B cell (primary cell): Measurements from ENCODE around the gene GARS1. TPM values are rescaled to one million over a fixed set of nuclear protein-coding genes. Genes with fewer than 3 reads are reported as not detected.

Experiments
- ATAC-seq: fragments of 200-7000 bp; cut with Tn5 transposase; one replicate; pipeline ENCODE4 v1.10.0; 2021; ENCODE audit warnings: low read depth, mild to moderate bottlenecking, moderate number of reproducible peaks, moderate library complexity
- CTCF ChIA-PET: fragments of 350-600 bp; sonication (Branson Sonifier 250); formaldehyde crosslinking; loops from one replicate; lab custom pipeline; 2021; ENCODE audit warnings: antibody characterized with exemption, inconsistent platforms; lab: Charles Lee
- POLR2A ChIA-PET: fragments of 350-600 bp; sonication (Branson Sonifier 250); formaldehyde crosslinking; loops from one replicate; lab custom pipeline; 2021; ENCODE audit warnings: antibody characterized with exemption; lab: Charles Lee
- DNase-seq: peaks from one replicate; pipeline ENCODE4 v3.0.0; 2013
- H2AFZ ChIP-seq: 2 replicates; pipeline ENCODE4 v1.6.1; 2012; ENCODE audit warnings: mild to moderate bottlenecking, low read depth, low read length; ENCODE audit not compliant: insufficient read depth, poor library complexity, severe bottlenecking
- H3K27ac ChIP-seq, 2 donors: 1 replicate in 1 of 2; 2 replicates in 1 of 2; pipeline ENCODE4 v1.5.1; 2012 to 2013; ENCODE audit warnings: low read length in 2 of 2, mild to moderate bottlenecking in 2 of 2, moderate library complexity in 1 of 2
- H3K27me3 ChIP-seq, 4 experiments: fragments of 200-600 bp in 1 of 4; sonication (generic) in 1 of 4; replicated peaks in 1 of 4; 1 replicate in 2 of 4; 2 replicates in 2 of 4; pipeline versions ENCODE4 v1.6.1 to v1.7.0; 2013 to 2016; ENCODE audit warnings: low read length in 3 of 4, mild to moderate bottlenecking in 2 of 4, mixed read lengths in 1 of 4, moderate library complexity in 1 of 4; ENCODE audit not compliant: insufficient read depth in 4 of 4, control insufficient read depth in 3 of 4; ENCODE audit errors: control extremely low read depth in 1 of 4
- H3K36me3 ChIP-seq, 2 experiments: replicated peaks in 1 of 2; 1 replicate in 1 of 2; 2 replicates in 1 of 2; pipeline versions ENCODE4 v1.6.1 to v1.7.1; 2013; ENCODE audit warnings: low read length in 1 of 2; ENCODE audit not compliant: insufficient read depth in 2 of 2, control insufficient read depth in 1 of 2; ENCODE audit errors: control extremely low read depth in 1 of 2, extremely low read depth in 1 of 2
- H3K4me1 ChIP-seq, 2 donors: fragments of 200-600 bp in 1 of 2; sonication (generic) in 1 of 2; 1 replicate in 1 of 2; 2 replicates in 1 of 2; pipeline versions ENCODE4 v1.5.1 to v1.6.1; 2013 to 2017; ENCODE audit warnings: low read length in 2 of 2; ENCODE audit not compliant: control insufficient read depth in 2 of 2, insufficient read depth in 2 of 2
- H3K4me2 ChIP-seq: replicated peaks from 2 replicates; pipeline ENCODE3; 2012; ENCODE audit warnings: mild to moderate bottlenecking, low read depth, low read length; ENCODE audit not compliant: poor library complexity, severe bottlenecking
- H3K4me3 ChIP-seq, 5 experiments: fragments of 200-600 bp in 1 of 5; sonication (generic) in 1 of 5; 1 replicate in 3 of 5; 2 replicates in 2 of 5; pipeline versions ENCODE4 v1.5.1 to v1.7.0; 2011 to 2016; ENCODE audit warnings: low read length in 4 of 5, mild to moderate bottlenecking in 4 of 5, low read depth in 2 of 5, control low read depth in 1 of 5, moderate library complexity in 1 of 5; ENCODE audit not compliant: insufficient read depth in 1 of 5; ENCODE audit errors: control extremely low read depth in 1 of 5, extremely low read depth in 1 of 5
- H3K79me2 ChIP-seq: fragments of 200-600 bp; sonication (generic); one replicate; pipeline ENCODE4 v1.6.0; 2016; ENCODE audit warnings: low read length; ENCODE audit not compliant: control insufficient read depth, insufficient read depth
- H3K9ac ChIP-seq: fragments of 200-600 bp; sonication (generic); 2 replicates; pipeline ENCODE4 v1.6.1; 2017; ENCODE audit warnings: mild to moderate bottlenecking, low read length, moderate library complexity
- H3K9me3 ChIP-seq, 3 donors: one replicate each; pipeline versions ENCODE4 v1.6.1 to v1.7.1; 2013; ENCODE audit warnings: low read length in 2 of 3; ENCODE audit not compliant: control insufficient read depth in 2 of 3, insufficient read depth in 1 of 3; ENCODE audit errors: control extremely low read depth in 1 of 3
- H4K20me1 ChIP-seq: 2 replicates; pipeline ENCODE4 v1.6.0; 2012; ENCODE audit warnings: mild to moderate bottlenecking, low read length; ENCODE audit not compliant: insufficient read depth, control insufficient read depth, poor library complexity, severe bottlenecking
- H3K27ac Mint-ChIP-seq: one replicate; pipeline ENCODE4 v1.8.0; 2021; ENCODE audit warnings: mixed read lengths
- H3K27me3 Mint-ChIP-seq: one replicate; pipeline ENCODE4 v1.8.0; 2021; ENCODE audit warnings: mixed read lengths
- H3K4me1 Mint-ChIP-seq: one replicate; pipeline ENCODE4 v1.8.0; 2021; ENCODE audit warnings: mixed read lengths
- H3K4me3 Mint-ChIP-seq: one replicate; pipeline ENCODE4 v1.8.0; 2021; ENCODE audit warnings: mixed read lengths
- H3K9me3 Mint-ChIP-seq: one replicate; pipeline ENCODE4 v1.8.0; 2022; ENCODE audit warnings: mixed read lengths; ENCODE audit not compliant: insufficient read depth
- EZH2 ChIP-seq: IDR thresholded peaks from 2 replicates; pipeline ENCODE4 v1.6.1; 2012; ENCODE audit warnings: borderline replicate concordance, low read depth, mild to moderate bottlenecking, moderate library complexity, low read length; ENCODE audit not compliant: insufficient read depth, poor library complexity, severe bottlenecking
- WGBS: methylation state at CpG from one replicate; pipeline ENCODE4 v1.1.5; 2013; ENCODE audit warnings: missing lambda C conversion rate; ENCODE audit not compliant: insufficient coverage; 5-methylcytosine and 5-hydroxymethylcytosine counted together
- intact Hi-C: fragments of 100-400 bp; cut with micrococcal nuclease; formaldehyde crosslinking; loops from one replicate; pipeline ENCODE4 v1.10.0; 2022
- polyA plus RNA-seq: library from polyadenylated mRNA; depleted of rRNA; stranded (reverse); fragments of >200 nt; gene quantifications from 2 replicates; pipeline ENCODE4 v1.2.3, GENCODE V29; 2012
- total RNA-seq, 2 donors: library from RNA; stranded (reverse); fragments of 120-200 nt in 1 of 2; gene quantifications; 1 replicate in 1 of 2; 2 replicates in 1 of 2; pipeline versions ENCODE4 v1.2.3 to v1.2.4, GENCODE V29; 2013 to 2022
- TF ChIP-seq, protein P1 (sequence below): fragments of 200-600 bp; IDR thresholded peaks from one replicate; pipeline ENCODE4 v1.8.0; 2022; ENCODE audit warnings: antibody characterized with exemption, mild to moderate bottlenecking

Gene GARS1
- total and polyA plus RNA-seq, 2 donors (not counting 1 experiment from before 2014, with no cell fraction given), result 54.9 to 61.7 TPM

- TF ChIP-seq, protein P1, sequence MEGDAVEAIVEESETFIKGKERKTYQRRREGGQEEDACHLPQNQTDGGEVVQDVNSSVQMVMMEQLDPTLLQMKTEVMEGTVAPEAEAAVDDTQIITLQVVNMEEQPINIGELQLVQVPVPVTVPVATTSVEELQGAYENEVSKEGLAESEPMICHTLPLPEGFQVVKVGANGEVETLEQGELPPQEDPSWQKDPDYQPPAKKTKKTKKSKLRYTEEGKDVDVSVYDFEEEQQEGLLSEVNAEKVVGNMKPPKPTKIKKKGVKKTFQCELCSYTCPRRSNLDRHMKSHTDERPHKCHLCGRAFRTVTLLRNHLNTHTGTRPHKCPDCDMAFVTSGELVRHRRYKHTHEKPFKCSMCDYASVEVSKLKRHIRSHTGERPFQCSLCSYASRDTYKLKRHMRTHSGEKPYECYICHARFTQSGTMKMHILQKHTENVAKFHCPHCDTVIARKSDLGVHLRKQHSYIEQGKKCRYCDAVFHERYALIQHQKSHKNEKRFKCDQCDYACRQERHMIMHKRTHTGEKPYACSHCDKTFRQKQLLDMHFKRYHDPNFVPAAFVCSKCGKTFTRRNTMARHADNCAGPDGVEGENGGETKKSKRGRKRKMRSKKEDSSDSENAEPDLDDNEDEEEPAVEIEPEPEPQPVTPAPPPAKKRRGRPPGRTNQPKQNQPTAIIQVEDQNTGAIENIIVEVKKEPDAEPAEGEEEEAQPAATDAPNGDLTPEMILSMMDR, result no peak
- TF ChIP-seq EZH2, result no peak
- Histone ChIP-seq H3K79me2 (no peaks in the 10 kb centered on the region), H3K36me3 (no peaks in the 10 kb centered on the region), H3K27ac (no peak overlapping the region), H3K9ac (no peak overlapping the region), H3K4me1 (no peaks in the 10 kb centered on the region), H4K20me1 (no peaks in the 10 kb centered on the region), H3K4me3 (no peak overlapping the region), H3K9me3 (no peaks in the 10 kb centered on the region), H3K27me3 (peaks cover 0 to 3% (median 0%) of the 10 kb centered on the region in 4 experiments), H2AFZ (no peak overlapping the region), H3K4me2 (no peak overlapping the region)
- Mint-ChIP-seq H3K9me3 (no peaks in the 10 kb centered on the region), H3K27me3 (peaks cover 6% of the 10 kb centered on the region), H3K27ac (no peak overlapping the region), H3K4me3 (no peak overlapping the region), H3K4me1 (no peaks in the 10 kb centered on the region)
- intact Hi-C loops, result no loop called here
- DNase-seq, result no peak
- CTCF ChIA-PET, result no interaction called here
- ATAC-seq, result no peak
- POLR2A ChIA-PET, result no interaction called here
- WGBS, result 89% methylated on average over 7 of the region's 11 CpGs
Observed at GRCh38 chr7:30665449-30665848, 70.8 kb downstream of the GARS1 start.

DNA sequence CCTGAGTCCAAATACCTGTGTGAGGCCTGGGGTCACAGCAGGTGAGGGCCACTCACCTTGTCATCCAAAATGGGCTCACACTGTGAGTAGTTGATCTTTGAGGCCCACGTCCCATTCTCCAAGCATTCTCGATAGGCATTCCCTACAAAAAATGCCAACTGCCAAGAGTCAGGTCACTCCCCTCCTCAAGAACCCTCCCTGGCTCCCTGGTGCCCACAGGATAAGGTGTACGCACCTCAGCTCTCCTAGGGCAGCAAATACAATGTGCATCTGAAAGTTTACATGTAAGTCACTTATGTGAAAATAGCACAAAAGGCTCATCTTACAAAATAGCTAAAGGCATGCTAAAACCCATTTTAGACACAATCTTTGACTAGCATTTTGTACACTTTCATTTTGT lies 72.5 kb downstream of the GARS1 start:
- Mint-ChIP-seq H3K27ac (no peak overlapping the region), H3K4me3 (no peak overlapping the region), H3K27me3 (peaks cover 12% of the 10 kb centered on the region), H3K4me1 (no peaks in the 10 kb centered on the region), H3K9me3 (no peaks in the 10 kb centered on the region)
- Histone ChIP-seq H3K4me3 (no peak overlapping the region), H3K9ac (no peak overlapping the region), H3K9me3 (peaks cover 0 to 4% (median 0%) of the 10 kb centered on the region in 3 donors), H3K79me2 (no peaks in the 10 kb centered on the region), H3K27ac (no peak overlapping the region), H3K4me1 (no peaks in the 10 kb centered on the region), H3K36me3 (no peaks in the 10 kb centered on the region), H3K27me3 (peaks cover 0 to 8% (median 1%) of the 10 kb centered on the region in 4 experiments), H4K20me1 (no peaks in the 10 kb centered on the region), H3K4me2 (no peak overlapping the region), H2AFZ (no peak overlapping the region)
- no peak for ATAC-seq
- 86% methylated on average over 2 of the region's 3 CpGs for WGBS
- ChIA-PET POLR2A (no interaction called here), CTCF (no interaction called here)
- intact Hi-C loops, result no loop called here
- DNase-seq, result no peak
- TF ChIP-seq, protein P1, result no peak
- no peak for TF ChIP-seq EZH2
